Endothelial cell of umbilical vein (primary cell): ENCODE measurements around the gene USP31.

ENCODE experiments used
- CTCF ChIP-seq, 2 donors: IDR thresholded peaks; 1 replicate in 1 of 2; 2 replicates in 1 of 2; pipeline ENCODE4 v1.5.1; 2011; ENCODE audit warnings: low read length in 2 of 2, mild to moderate bottlenecking in 2 of 2, moderate library complexity in 2 of 2, control low read depth in 1 of 2, inconsistent platforms in 1 of 2, low read depth in 1 of 2; ENCODE audit not compliant: insufficient read depth in 1 of 2; ENCODE audit errors: extremely low read depth in 1 of 2
- POLR2A ChIP-seq: IDR thresholded peaks from 2 replicates; pipeline ENCODE4 v1.6.1; 2012; ENCODE audit warnings: low read depth, mild to moderate bottlenecking, control low read depth, low read length

- TF ChIP-seq POLR2A, result no peak
- TF ChIP-seq CTCF (IDR thresholded peaks at IDR 0.05; ENCODE audit: extremely low read depth in 1 of 2, insufficient read depth in 1 of 2, low read depth in 1 of 2, low read length in 2 of 2), result peak; percentile 86 to 87
Observed at GRCh38 chr16:23182206-23182678, 33.0 kb upstream of the USP31 start.
